SK-N-SH treated with all-trans-retinoic acid at 6 μM for 48 hours (cell line): ENCODE data around the gene DDX1.

ENCODE experiments used
- PPARA ChIP-seq: fragments of 250-450 bp; sonication (Bioruptor Pico); IDR thresholded peaks from 2 replicates; pipeline ENCODE4 v1.5.0; 2020; ENCODE audit warnings: mild to moderate bottlenecking, borderline replicate concordance
- RARB ChIP-seq: fragments of 250-450 bp; sonication (Bioruptor Pico); IDR thresholded peaks from 2 replicates; pipeline ENCODE4 v1.8.0; 2021; ENCODE audit warnings: mild to moderate bottlenecking, moderate library complexity
- TCF4 ChIP-seq: fragments of 250-450 bp; sonication (Bioruptor Pico); IDR thresholded peaks from 2 replicates; pipeline ENCODE4 v1.8.0; 2021; ENCODE audit warnings: mild to moderate bottlenecking, moderate library complexity, borderline replicate concordance
- ZFP30 ChIP-seq: fragments of 450-650 bp; formaldehyde crosslinking; IDR thresholded peaks from 2 replicates; pipeline ENCODE4 v1.5.0; 2022; ENCODE audit warnings: mild to moderate bottlenecking, moderate library complexity

- TF ChIP-seq RARB (CRISPR knock-in tag) (no peak), PPARA (no peak), ZFP30 (no peak), TCF4 (CRISPR knock-in tag) (no peak)
These were observed 55.0 kb downstream of the DDX1 start for GRCh38 chr2:15646661-15647060.
